CD14-positive monocyte (primary cell): ENCODE measurements around the gene LRP1-AS. TPM values are rescaled to one million over a fixed set of nuclear protein-coding genes. Genes with fewer than 3 reads are reported as not detected.
A peak's percentile ranks its signal among the peaks of the same experiment; 100 is the strongest.

Experiments used
- DNase-seq, 3 donors: peaks; one replicate each; pipeline ENCODE4 v3.0.0-alpha.2; 2011 to 2022
- H2AFZ ChIP-seq: 2 replicates; pipeline ENCODE4 v1.6.0; 2012; ENCODE audit warnings: mild to moderate bottlenecking, low read depth, low read length, inconsistent platforms; ENCODE audit not compliant: insufficient read depth, poor library complexity, severe bottlenecking
- H3K27ac ChIP-seq, 2 donors: 1 replicate in 1 of 2; 2 replicates in 1 of 2; pipeline ENCODE4 v1.5.1; 2012 to 2013; ENCODE audit warnings: low read length in 2 of 2, control low read depth in 1 of 2, inconsistent platforms in 1 of 2, low read depth in 1 of 2, mild to moderate bottlenecking in 1 of 2
- H3K27me3 ChIP-seq, 2 donors: one replicate each; pipeline versions ENCODE4 v1.6.0 to v1.6.1; 2011 to 2013; ENCODE audit warnings: low read length in 2 of 2; ENCODE audit not compliant: control insufficient read depth in 2 of 2, insufficient read depth in 2 of 2
- H3K36me3 ChIP-seq, 2 donors: replicated peaks in 1 of 2; 1 replicate in 1 of 2; 2 replicates in 1 of 2; pipeline versions ENCODE4 v1.5.1 to v1.6.1; 2012 to 2013; ENCODE audit warnings: low read length in 2 of 2, control low read depth in 1 of 2, inconsistent platforms in 1 of 2, mild to moderate bottlenecking in 1 of 2; ENCODE audit not compliant: insufficient read depth in 2 of 2, control insufficient read depth in 1 of 2
- H3K4me1 ChIP-seq, 2 donors: 1 replicate in 1 of 2; 2 replicates in 1 of 2; pipeline versions ENCODE4 v1.5.1 to v1.6.1; 2012 to 2013; ENCODE audit warnings: low read length in 2 of 2, control low read depth in 1 of 2, inconsistent platforms in 1 of 2, mild to moderate bottlenecking in 1 of 2, moderate library complexity in 1 of 2; ENCODE audit not compliant: insufficient read depth in 2 of 2, control insufficient read depth in 1 of 2
- H3K4me2 ChIP-seq: replicated peaks from 2 replicates; pipeline ENCODE3; 2012; ENCODE audit warnings: low read length, moderate library complexity, mild to moderate bottlenecking; ENCODE audit not compliant: poor library complexity, severe bottlenecking; ENCODE audit errors: extremely low read depth
- H3K4me3 ChIP-seq, 3 experiments: fragments of 200-600 bp in 1 of 3; sonication (generic) in 1 of 3; replicated peaks in 1 of 3; 1 replicate in 2 of 3; 2 replicates in 1 of 3; pipeline ENCODE4 v1.5.1; 2011 to 2013; ENCODE audit warnings: low read length in 3 of 3, mild to moderate bottlenecking in 3 of 3, control low read depth in 2 of 3, low read depth in 2 of 3, inconsistent platforms in 1 of 3, moderate library complexity in 1 of 3
- H3K79me2 ChIP-seq: 2 replicates; pipeline ENCODE4 v1.6.0; 2012; ENCODE audit warnings: mild to moderate bottlenecking, control low read depth, inconsistent platforms, low read length, moderate library complexity; ENCODE audit not compliant: insufficient read depth
- H3K9ac ChIP-seq: 2 replicates; pipeline ENCODE4 v1.6.0; 2017; ENCODE audit warnings: low read length, mild to moderate bottlenecking; ENCODE audit not compliant: insufficient read depth, poor library complexity, severe bottlenecking
- H3K9me3 ChIP-seq, 2 donors: replicated peaks in 1 of 2; 1 replicate in 1 of 2; 2 replicates in 1 of 2; pipeline versions ENCODE4 v1.5.1 to v1.6.1; 2012 to 2013; ENCODE audit warnings: low read length in 2 of 2, control low read depth in 1 of 2; ENCODE audit not compliant: control insufficient read depth in 1 of 2, insufficient read depth in 1 of 2
- H4K20me1 ChIP-seq: 2 replicates; pipeline ENCODE4 v1.6.0; 2012; ENCODE audit warnings: mild to moderate bottlenecking, low read length, control low read depth, moderate library complexity; ENCODE audit not compliant: insufficient read depth
- H3K27ac Mint-ChIP-seq, 7 donors: one replicate each; pipeline ENCODE4 v1.8.0; 2020; ENCODE audit warnings: mild to moderate bottlenecking in 7 of 7, mixed read lengths in 7 of 7, moderate library complexity in 6 of 7, inconsistent platforms in 2 of 7
- H3K27me3 Mint-ChIP-seq, 3 donors: one replicate each; pipeline ENCODE4 v1.8.0; 2021 to 2022; ENCODE audit warnings: low read depth in 3 of 3, mild to moderate bottlenecking in 3 of 3, mixed read lengths in 3 of 3, moderate library complexity in 3 of 3, inconsistent platforms in 1 of 3
- H3K36me3 Mint-ChIP-seq, 2 donors: one replicate each; pipeline ENCODE4 v1.8.0; 2020; ENCODE audit warnings: mixed read lengths in 2 of 2, inconsistent platforms in 1 of 2, mild to moderate bottlenecking in 1 of 2
- H3K4me1 Mint-ChIP-seq: one replicate; pipeline ENCODE4 v1.8.0; 2020; ENCODE audit warnings: mild to moderate bottlenecking, mixed read lengths
- H3K4me3 Mint-ChIP-seq, 2 donors: one replicate each; pipeline ENCODE4 v1.8.0; 2020; ENCODE audit warnings: mild to moderate bottlenecking in 2 of 2, mixed read lengths in 2 of 2, moderate library complexity in 1 of 2
- H3K9me3 Mint-ChIP-seq, 7 donors: one replicate each; pipeline ENCODE4 v1.8.0; 2020 to 2022; ENCODE audit warnings: mixed read lengths in 7 of 7, mild to moderate bottlenecking in 6 of 7, moderate library complexity in 6 of 7, inconsistent platforms in 2 of 7
- CTCF ChIP-seq: fragments of 200-600 bp; IDR thresholded peaks from one replicate; pipeline ENCODE4 v1.8.0; 2022; ENCODE audit warnings: antibody characterized with exemption, mild to moderate bottlenecking
- WGBS: methylation state at CpG from one replicate; pipeline ENCODE4 v1.1.5; 2013; ENCODE audit warnings: missing lambda C conversion rate; ENCODE audit not compliant: insufficient coverage; 5-methylcytosine and 5-hydroxymethylcytosine counted together
- intact Hi-C, 2 donors: fragments of 100-400 bp; cut with micrococcal nuclease; formaldehyde crosslinking; loops; one replicate each; pipeline versions ENCODE4 v1.15.0 to v1.15.1; 2023
- polyA plus RNA-seq, 3 donors: library from polyadenylated mRNA; depleted of rRNA in 1 of 3; unstranded in 2 of 3; stranded (reverse) in 1 of 3; fragments of 300-500 nt in 2 of 3; fragments of >200 nt in 1 of 3; fragmentation: Illumina TruSeq in 2 of 3; gene quantifications; 1 replicate in 2 of 3; 2 replicates in 1 of 3; pipeline ENCODE4 v1.2.3, GENCODE V29; 2012 to 2021

Gene LRP1-AS
- polyA plus RNA-seq, 3 donors, result 0.35 to 1.5 TPM; not detected in 1

- Mint-ChIP-seq H3K27ac (peak overlapping the region; percentile 90 to 98 (median 95)), H3K4me3 (peak overlapping the region; percentile 93 to 95), H3K9me3 (peaks cover 0 to 4% (median 0%) of the 10 kb centered on the region in 7 donors), H3K27me3 (peaks cover 3 to 27% (median 24%) of the 10 kb centered on the region in 3 donors), H3K4me1 (peaks cover 58% of the 10 kb centered on the region), H3K36me3 (peaks cover 36 to 39% of the 10 kb centered on the region in 2 donors)
- no peak overlapping the region for H2AFZ ChIP-seq
- H4K20me1 ChIP-seq, result peaks cover 45% of the 10 kb centered on the region
- no peak for DNase-seq
- peaks cover 0 to 16% of the 10 kb centered on the region in 2 donors for H3K27me3 ChIP-seq
- peaks cover 44 to 61% of the 10 kb centered on the region in 2 donors for H3K4me1 ChIP-seq
- intact Hi-C loops, result loop anchor here in 1 of 2 donors (5.0 kb wide), 1 partner anchor 33 kb away; no protein-coding TSS in a partner anchor
- peak overlapping the region; percentile 75 for H3K9ac ChIP-seq
- H3K4me3 ChIP-seq, result peak overlapping the region; percentile 82 to 98 (median 92)
- no peak for TF ChIP-seq CTCF
- peaks cover 59% of the 10 kb centered on the region for H3K79me2 ChIP-seq
- WGBS, result 16% methylated on average over 5 of the region's 12 CpGs
- peak overlapping the region; percentile 100 for H3K4me2 ChIP-seq
- H3K36me3 ChIP-seq, result peaks cover 8 to 30% of the 10 kb centered on the region in 2 donors
- H3K27ac ChIP-seq, result peak overlapping the region; percentile 80 to 84
- H3K9me3 ChIP-seq, result no peaks in the 10 kb centered on the region
These were observed 18.0 kb downstream of the LRP1-AS start for GRCh38 chr12:57129321-57129842.

- peak overlapping the region; percentile 93 to 95 for H3K4me3 Mint-ChIP-seq
- H4K20me1 ChIP-seq, result peaks cover 38% of the 10 kb centered on the region
- H3K36me3 Mint-ChIP-seq, result peaks cover 30 to 33% of the 10 kb centered on the region in 2 donors
- peak overlapping the region; percentile 79 to 98 (median 94) for H3K27ac Mint-ChIP-seq
- peak overlapping the region; percentile 75 for H3K9ac ChIP-seq
- peaks cover 5 to 30% (median 26%) of the 10 kb centered on the region in 3 donors for H3K27me3 Mint-ChIP-seq
- H3K4me3 ChIP-seq, result peak overlapping the region; percentile 82 to 98 (median 92)
- H3K27me3 ChIP-seq, result peaks cover 0 to 16% of the 10 kb centered on the region in 2 donors
- peak overlapping the region; percentile 80 to 84 for H3K27ac ChIP-seq
- H3K9me3 Mint-ChIP-seq, result peaks cover 0 to 8% (median 2%) of the 10 kb centered on the region in 7 donors
- peak overlapping the region; percentile 100 for H3K4me2 ChIP-seq
- peaks cover 0 to 3% of the 10 kb centered on the region in 2 donors for H3K9me3 ChIP-seq
- peaks cover 52% of the 10 kb centered on the region for H3K79me2 ChIP-seq
- peaks cover 51% of the 10 kb centered on the region for H3K4me1 Mint-ChIP-seq
- H3K36me3 ChIP-seq, result peaks cover 8 to 24% of the 10 kb centered on the region in 2 donors
- TF ChIP-seq CTCF, result no peak
- no peak for DNase-seq
- WGBS, result 2% methylated on average over 7 of the region's 35 CpGs
- H3K4me1 ChIP-seq, result peaks cover 44 to 54% of the 10 kb centered on the region in 2 donors
- peak overlapping the region; percentile 24 for H2AFZ ChIP-seq
- intact Hi-C loops, result loop anchor here in 1 of 2 donors (5.0 kb wide), 1 partner anchor 34 kb away; no protein-coding TSS in a partner anchor
These were observed 18.7 kb downstream of the LRP1-AS start for GRCh38 chr12:57128519-57129247.
